HEK293 (cell line): Measurements from ENCODE around the gene CAB39.

ENCODE experiments used
- CTCF ChIA-PET: fragments of 350-600 bp; formaldehyde crosslinking; extraction: SDS; loops from one replicate; lab custom pipeline; 2021; ENCODE audit warnings: antibody characterized with exemption; lab: Yijun Ruan, JAX
- POLR2A ChIA-PET: fragments of 300-600 bp; formaldehyde crosslinking; extraction: SDS; loops from one replicate; lab custom pipeline; 2020; ENCODE audit warnings: antibody characterized with exemption, inconsistent platforms; lab: Yijun Ruan, JAX
- H3K27ac ChIP-seq: fragments of 200-500 bp; sonication (Bioruptor generic); 2 replicates; pipeline ENCODE4 v1.5.1; 2014; ENCODE audit warnings: low read depth, low read length, control low read depth, inconsistent platforms; ENCODE audit errors: extremely low read depth
- H3K36me3 ChIP-seq, 2 experiments: fragments of 200-500 bp in 1 of 2; sonication (Bioruptor generic) in 1 of 2; 1 replicate in 1 of 2; 2 replicates in 1 of 2; pipeline ENCODE4 v1.5.1; 2014 to 2017; ENCODE audit warnings: inconsistent platforms in 2 of 2, low read length in 2 of 2; ENCODE audit not compliant: control insufficient read depth in 2 of 2, insufficient read depth in 1 of 2
- H3K4me1 ChIP-seq: fragments of 200-500 bp; sonication (Bioruptor generic); 2 replicates; pipeline ENCODE4 v1.5.1; 2014; ENCODE audit warnings: mild to moderate bottlenecking, low read length, inconsistent platforms; ENCODE audit not compliant: control insufficient read depth, insufficient read depth
- H3K4me3 ChIP-seq: 2 replicates; pipeline ENCODE4 v1.5.1; 2011; ENCODE audit warnings: low read depth, mild to moderate bottlenecking, control low read depth, low read length, moderate library complexity
- H3K9me3 ChIP-seq: fragments of 200-500 bp; sonication (Bioruptor generic); 2 replicates; pipeline ENCODE4 v1.5.1; 2014; ENCODE audit warnings: low read depth, low read length, inconsistent platforms; ENCODE audit not compliant: control insufficient read depth, insufficient read depth
- GLIS2 ChIP-seq: fragments of 450-650 bp; formaldehyde crosslinking; IDR thresholded peaks from 2 replicates; pipeline ENCODE4 v1.5.1; 2016; ENCODE audit warnings: missing biosample characterization, missing genetic modification characterization
- MZF1 ChIP-seq: fragments of 450-650 bp; formaldehyde crosslinking; IDR thresholded peaks from 2 replicates; pipeline ENCODE4 v1.5.1; 2017; ENCODE audit warnings: missing biosample characterization, missing genetic modification characterization, borderline replicate concordance
- OSR2 ChIP-seq: fragments of 450-650 bp; formaldehyde crosslinking; IDR thresholded peaks from 2 replicates; pipeline ENCODE4 v1.5.1; 2016; ENCODE audit warnings: missing biosample characterization, missing genetic modification characterization
- OVOL3 ChIP-seq: fragments of 450-650 bp; formaldehyde crosslinking; IDR thresholded peaks from 2 replicates; pipeline ENCODE4 v1.5.1; 2016; ENCODE audit warnings: missing biosample characterization, missing genetic modification characterization
- REPIN1 ChIP-seq: fragments of 450-650 bp; formaldehyde crosslinking; IDR thresholded peaks from 2 replicates; pipeline ENCODE4 v1.5.1; 2017; ENCODE audit warnings: missing biosample characterization, missing genetic modification characterization, low read depth
- SP3 ChIP-seq: fragments of 450-650 bp; formaldehyde crosslinking; IDR thresholded peaks from 2 replicates; pipeline ENCODE4 v1.5.1; 2016; ENCODE audit warnings: missing biosample characterization, missing genetic modification characterization
- ZBTB20 ChIP-seq: fragments of 450-650 bp; formaldehyde crosslinking; IDR thresholded peaks from 2 replicates; pipeline ENCODE4 v1.5.1; 2016; ENCODE audit warnings: missing biosample characterization, missing genetic modification characterization
- ZFP41 ChIP-seq: fragments of 450-650 bp; formaldehyde crosslinking; IDR thresholded peaks from 2 replicates; pipeline ENCODE4 v1.5.1; 2016; ENCODE audit warnings: missing biosample characterization, missing genetic modification characterization, borderline replicate concordance
- ZNF10 ChIP-seq: fragments of 450-650 bp; formaldehyde crosslinking; IDR thresholded peaks from 2 replicates; pipeline ENCODE4 v1.5.1; 2017; ENCODE audit warnings: missing biosample characterization, missing genetic modification characterization
- ZNF132 ChIP-seq: fragments of 450-650 bp; formaldehyde crosslinking; IDR thresholded peaks from 2 replicates; pipeline ENCODE4 v1.5.1; 2017; ENCODE audit warnings: missing biosample characterization, missing genetic modification characterization, borderline replicate concordance
- ZNF155 ChIP-seq: fragments of 450-650 bp; formaldehyde crosslinking; IDR thresholded peaks from 2 replicates; pipeline ENCODE4 v1.5.1; 2016; ENCODE audit warnings: missing biosample characterization, missing genetic modification characterization
- ZNF175 ChIP-seq: fragments of 450-650 bp; formaldehyde crosslinking; IDR thresholded peaks from 2 replicates; pipeline ENCODE4 v1.5.1; 2016; ENCODE audit warnings: missing biosample characterization, missing genetic modification characterization
- ZNF211 ChIP-seq: fragments of 450-650 bp; formaldehyde crosslinking; IDR thresholded peaks from 2 replicates; pipeline ENCODE4 v1.5.1; 2016; ENCODE audit warnings: low read depth, missing biosample characterization, missing genetic modification characterization
- ZNF223 ChIP-seq: fragments of 450-650 bp; formaldehyde crosslinking; IDR thresholded peaks from 2 replicates; pipeline ENCODE4 v1.5.1; 2016; ENCODE audit warnings: missing biosample characterization, missing genetic modification characterization
- ZNF350 ChIP-seq: fragments of 450-650 bp; formaldehyde crosslinking; IDR thresholded peaks from 2 replicates; pipeline ENCODE4 v1.5.0; 2017; ENCODE audit warnings: missing biosample characterization, mild to moderate bottlenecking, missing genetic modification characterization
- ZNF404 ChIP-seq: fragments of 450-650 bp; formaldehyde crosslinking; IDR thresholded peaks from 2 replicates; pipeline ENCODE4 v1.5.1; 2017; ENCODE audit warnings: missing biosample characterization, missing genetic modification characterization
- ZNF596 ChIP-seq: fragments of 450-650 bp; IDR thresholded peaks from 2 replicates; pipeline ENCODE4 v1.5.0; 2018; ENCODE audit warnings: missing biosample characterization, mild to moderate bottlenecking, missing genetic modification characterization, moderate library complexity
- ZNF654 ChIP-seq: fragments of 450-650 bp; formaldehyde crosslinking; IDR thresholded peaks from 2 replicates; pipeline ENCODE4 v1.5.1; 2016; ENCODE audit warnings: low read depth, missing biosample characterization, missing genetic modification characterization
- TF ChIP-seq, protein P1 (sequence below): fragments of 450-650 bp; formaldehyde crosslinking; IDR thresholded peaks from 2 replicates; pipeline ENCODE4 v1.5.1; 2016; ENCODE audit warnings: missing biosample characterization, missing genetic modification characterization
- TF ChIP-seq, protein P2 (sequence below): fragments of 450-650 bp; formaldehyde crosslinking; IDR thresholded peaks from 2 replicates; pipeline ENCODE4 v1.5.1; 2016; ENCODE audit warnings: missing biosample characterization, missing genetic modification characterization
- TF ChIP-seq, protein P3 (sequence below): fragments of 450-650 bp; formaldehyde crosslinking; conservative IDR thresholded peaks from 2 replicates; pipeline ENCODE4 v1.5.1; 2016; ENCODE audit warnings: low read depth, missing biosample characterization, missing genetic modification characterization

CAB39 gene

GRCh38 chr2:230703514-230703913 is 9.1 kb upstream of the CAB39 start:
- H3K27ac ChIP-seq: no peak overlapping the region
- ChIA-PET POLR2A (interaction anchor here (0.7 kb wide), 1 partner anchor 323 kb away, joined by 6 read pairs; no protein-coding TSS in a partner anchor), CTCF (interaction anchor here (0.8 to 1.5 kb wide), 2 partner anchors 95 kb away, joined by 3 to 4 read pairs; no protein-coding TSS in a partner anchor)
- TF ChIP-seq ZNF211 (tag by site-specific recombination): no peak
- TF ChIP-seq ZFP41: no peak
- TF ChIP-seq, protein P1, sequence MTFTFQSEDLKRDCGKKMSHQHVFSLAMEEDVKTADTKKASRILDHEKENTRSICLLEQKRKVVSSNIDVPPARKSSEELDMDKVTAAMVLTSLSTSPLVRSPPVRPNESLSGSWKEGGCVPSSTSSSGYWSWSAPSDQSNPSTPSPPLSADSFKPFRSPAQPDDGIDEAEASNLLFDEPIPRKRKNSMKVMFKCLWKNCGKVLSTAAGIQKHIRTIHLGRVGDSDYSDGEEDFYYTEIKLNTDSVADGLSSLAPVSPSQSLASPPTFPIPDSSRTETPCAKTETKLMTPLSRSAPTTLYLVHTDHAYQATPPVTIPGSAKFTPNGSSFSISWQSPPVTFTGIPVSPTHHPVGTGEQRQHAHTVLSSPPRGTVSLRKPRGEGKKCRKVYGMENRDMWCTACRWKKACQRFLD (tag by site-specific recombination): no peak
- TF ChIP-seq ZNF10 (tag by site-specific recombination): no peak
- TF ChIP-seq SP3 (tag by site-specific recombination): no peak
- TF ChIP-seq ZNF132: no peak
- TF ChIP-seq ZNF175 (tag by site-specific recombination): no peak
- no peaks in the 10 kb centered on the region for H3K4me1 ChIP-seq
- no peak overlapping the region for H3K4me3 ChIP-seq
- no peaks in the 10 kb centered on the region for H3K36me3 ChIP-seq
- no peaks in the 10 kb centered on the region for H3K9me3 ChIP-seq

GRCh38 chr2:230706053-230706521 is 6.6 kb upstream of the CAB39 start:
- TF ChIP-seq, protein P2, sequence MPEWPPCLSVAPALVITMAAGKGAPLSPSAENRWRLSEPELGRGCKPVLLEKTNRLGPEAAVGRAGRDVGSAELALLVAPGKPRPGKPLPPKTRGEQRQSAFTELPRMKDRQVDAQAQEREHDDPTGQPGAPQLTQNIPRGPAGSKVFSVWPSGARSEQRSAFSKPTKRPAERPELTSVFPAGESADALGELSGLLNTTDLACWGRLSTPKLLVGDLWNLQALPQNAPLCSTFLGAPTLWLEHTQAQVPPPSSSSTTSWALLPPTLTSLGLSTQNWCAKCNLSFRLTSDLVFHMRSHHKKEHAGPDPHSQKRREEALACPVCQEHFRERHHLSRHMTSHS (tag by site-specific recombination): no peak
- TF ChIP-seq ZNF223 (tag by site-specific recombination) (no peak), ZNF654 (no peak), REPIN1 (tag by site-specific recombination) (no peak), OVOL3 (tag by site-specific recombination) (no peak)
- Histone ChIP-seq H3K27ac (no peak overlapping the region), H3K9me3 (no peaks in the 10 kb centered on the region), H3K36me3 (no peaks in the 10 kb centered on the region), H3K4me3 (no peak overlapping the region), H3K4me1 (no peaks in the 10 kb centered on the region)
- ChIA-PET CTCF (no interaction called here), POLR2A (no interaction called here)

- TF ChIP-seq MZF1 (tag by site-specific recombination): no peak
- TF ChIP-seq ZNF404 (tag by site-specific recombination): no peak
- TF ChIP-seq GLIS2: no peak
- TF ChIP-seq ZNF155 (tag by site-specific recombination): no peak
- TF ChIP-seq ZNF596 (tag by site-specific recombination): no peak
- TF ChIP-seq, protein P3, sequence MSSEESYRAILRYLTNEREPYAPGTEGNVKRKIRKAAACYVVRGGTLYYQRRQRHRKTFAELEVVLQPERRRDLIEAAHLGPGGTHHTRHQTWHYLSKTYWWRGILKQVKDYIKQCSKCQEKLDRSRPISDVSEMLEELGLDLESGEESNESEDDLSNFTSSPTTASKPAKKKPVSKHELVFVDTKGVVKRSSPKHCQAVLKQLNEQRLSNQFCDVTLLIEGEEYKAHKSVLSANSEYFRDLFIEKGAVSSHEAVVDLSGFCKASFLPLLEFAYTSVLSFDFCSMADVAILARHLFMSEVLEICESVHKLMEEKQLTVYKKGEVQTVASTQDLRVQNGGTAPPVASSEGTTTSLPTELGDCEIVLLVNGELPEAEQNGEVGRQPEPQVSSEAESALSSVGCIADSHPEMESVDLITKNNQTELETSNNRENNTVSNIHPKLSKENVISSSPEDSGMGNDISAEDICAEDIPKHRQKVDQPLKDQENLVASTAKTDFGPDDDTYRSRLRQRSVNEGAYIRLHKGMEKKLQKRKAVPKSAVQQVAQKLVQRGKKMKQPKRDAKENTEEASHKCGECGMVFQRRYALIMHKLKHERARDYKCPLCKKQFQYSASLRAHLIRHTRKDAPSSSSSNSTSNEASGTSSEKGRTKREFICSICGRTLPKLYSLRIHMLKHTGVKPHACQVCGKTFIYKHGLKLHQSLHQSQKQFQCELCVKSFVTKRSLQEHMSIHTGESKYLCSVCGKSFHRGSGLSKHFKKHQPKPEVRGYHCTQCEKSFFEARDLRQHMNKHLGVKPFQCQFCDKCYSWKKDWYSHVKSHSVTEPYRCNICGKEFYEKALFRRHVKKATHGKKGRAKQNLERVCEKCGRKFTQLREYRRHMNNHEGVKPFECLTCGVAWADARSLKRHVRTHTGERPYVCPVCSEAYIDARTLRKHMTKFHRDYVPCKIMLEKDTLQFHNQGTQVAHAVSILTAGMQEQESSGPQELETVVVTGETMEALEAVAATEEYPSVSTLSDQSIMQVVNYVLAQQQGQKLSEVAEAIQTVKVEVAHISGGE (tag by site-specific recombination): no peak
- TF ChIP-seq OSR2 (tag by site-specific recombination): no peak
- no peak for TF ChIP-seq ZNF350 (tag by site-specific recombination)
- TF ChIP-seq ZBTB20 (tag by site-specific recombination): no peak
- CTCF ChIA-PET: no interaction called here
- Histone ChIP-seq H3K27ac (no peak overlapping the region), H3K4me3 (no peak overlapping the region), H3K9me3 (no peaks in the 10 kb centered on the region), H3K4me1 (no peaks in the 10 kb centered on the region), H3K36me3 (no peaks in the 10 kb centered on the region)
- POLR2A ChIA-PET: no interaction called here
Measured at GRCh38 chr2:230706966-230707365, 5.7 kb upstream of the CAB39 start.
